Islet precursor cell (in vitro differentiated cells): Measurements from ENCODE around the gene CEACAM18.
"Not testable (repeated sequence)": the region's sequence is repeated elsewhere in the genome, so short reads cannot be mapped to it uniquely, and the experiment has no call there.

Experiments
- DNase-seq: peaks from one replicate; pipeline ENCODE4 v3.0.0-alpha.2; 2018

Gene CEACAM18

GRCh38 chr19:51500931-51501330 lies 22.6 kb downstream of the CEACAM18 start:
- not testable (repeated sequence) for DNase-seq

GRCh38 chr19:51501594-51502263 lies 23.4 kb downstream of the CEACAM18 start, which contains the start of gene SIGLEC12:
Gene SIGLEC12, minus strand, starts transcription at chr19:51501800. Its CDS starts 67 bp downstream, at chr19:51501733.
- DNase-seq: no peak

GRCh38 chr19:51503286-51503817 lies 25.0 kb downstream of the CEACAM18 start:
- no peak for DNase-seq

- no peak for DNase-seq
Measured at GRCh38 chr19:51503896-51504295, 25.6 kb downstream of the CEACAM18 start.

- DNase-seq: no peak
Measured at GRCh38 chr19:51505904-51506303, 27.6 kb downstream of the CEACAM18 start.

- no peak for DNase-seq
Measured at GRCh38 chr19:51507192-51507591, 28.9 kb downstream of the CEACAM18 start.

- DNase-seq: no peak
Measured at GRCh38 chr19:51507640-51508058, 29.3 kb downstream of the CEACAM18 start.

GRCh38 chr19:51508059-51508733 lies 29.9 kb downstream of the CEACAM18 start:
- DNase-seq: no peak

- DNase-seq: no peak
Measured at GRCh38 chr19:51509823-51510660, 31.7 kb downstream of the CEACAM18 start.

- DNase-seq: no peak
Measured at GRCh38 chr19:51511353-51511752, 33.0 kb downstream of the CEACAM18 start.

GRCh38 chr19:51513968-51514367 lies 35.6 kb downstream of the CEACAM18 start:
- no peak for DNase-seq

GRCh38 chr19:51514866-51515481 lies 36.6 kb downstream of the CEACAM18 start:
- DNase-seq: no peak

- no peak for DNase-seq
Measured at GRCh38 chr19:51520728-51521127, 42.4 kb downstream of the CEACAM18 start.

- no peak for DNase-seq
Measured at GRCh38 chr19:51521357-51521756, 43.0 kb downstream of the CEACAM18 start.

GRCh38 chr19:51521781-51522180 lies 43.4 kb downstream of the CEACAM18 start:
- DNase-seq: no peak

GRCh38 chr19:51524666-51525264 lies 46.4 kb downstream of the CEACAM18 start:
- no peak for DNase-seq

- DNase-seq: no peak
Measured at GRCh38 chr19:51525651-51526050, 47.3 kb downstream of the CEACAM18 start.

GRCh38 chr19:51529301-51529700 lies 51.0 kb downstream of the CEACAM18 start:
- DNase-seq: no peak

- no peak for DNase-seq
Measured at GRCh38 chr19:51530616-51531015, 52.3 kb downstream of the CEACAM18 start.

GRCh38 chr19:51531349-51532315 lies 53.3 kb downstream of the CEACAM18 start, which contains the start of gene SIGLEC6:
Gene SIGLEC6, minus strand, starts transcription at chr19:51531670. Its CDS starts 22 bp downstream, at chr19:51531648.
- DNase-seq: peak; percentile 64

- DNase-seq: no peak
Measured at GRCh38 chr19:51535535-51535934, 57.2 kb downstream of the CEACAM18 start.
